Hepatocyte (in vitro differentiated cells): Measurements from ENCODE around the gene CRMP1.

ENCODE experiments used
- CTCF ChIP-seq: fragments of 200-600 bp; sonication (generic); IDR thresholded peaks from 2 replicates; pipeline ENCODE4 v1.5.1; 2016; ENCODE audit warnings: antibody characterized with exemption, mild to moderate bottlenecking; ENCODE audit not compliant: poor library complexity
- EZH2 ChIP-seq: fragments of 200-600 bp; sonication (generic); IDR thresholded peaks from 2 replicates; pipeline ENCODE4 v1.6.1; 2016; ENCODE audit warnings: antibody characterized with exemption, mild to moderate bottlenecking, borderline replicate concordance
- EZH2phosphoT487 ChIP-seq: fragments of 200-600 bp; sonication (generic); IDR thresholded peaks from one replicate; pipeline ENCODE4 v1.6.1; 2018; ENCODE audit warnings: antibody characterized with exemption, mild to moderate bottlenecking, low read depth, moderate library complexity; ENCODE audit not compliant: unreplicated experiment, severe bottlenecking

GRCh38 chr4:5783486-5783885 lies 109.4 kb downstream of the CRMP1 start:
- TF ChIP-seq CTCF (no peak), EZH2 (no peak), EZH2phosphoT487 (no peak)
